Suprapubic skin (tissue), 4 donors: ENCODE measurements around the gene NEURL4. TPM values are rescaled to one million over a fixed set of nuclear protein-coding genes. Genes with fewer than 3 reads are reported as not detected.

Experiments used
- DNase-seq, 2 donors: peaks; one replicate each; pipeline ENCODE4 v3.0.0-alpha.2; 2019; ENCODE audit warnings: low spot score in 2 of 2
- H3K27ac ChIP-seq: fragments of 200-600 bp; sonication (generic); one replicate; pipeline ENCODE4 v1.5.1; 2019
- H3K27me3 ChIP-seq: fragments of 200-600 bp; sonication (generic); one replicate; pipeline ENCODE4 v1.5.1; 2019
- H3K36me3 ChIP-seq: fragments of 200-600 bp; sonication (generic); one replicate; pipeline ENCODE4 v1.5.1; 2019
- H3K4me1 ChIP-seq: fragments of 200-600 bp; sonication (generic); one replicate; pipeline ENCODE4 v1.5.1; 2019
- H3K4me3 ChIP-seq: fragments of 200-600 bp; sonication (generic); one replicate; pipeline ENCODE4 v1.5.1; 2019; ENCODE audit warnings: mild to moderate bottlenecking
- H3K9me3 ChIP-seq: fragments of 200-600 bp; sonication (generic); one replicate; pipeline ENCODE4 v1.5.1; 2019
- EP300 ChIP-seq: sonication (generic); formaldehyde crosslinking; IDR thresholded peaks from one replicate; pipeline ENCODE4 v1.6.1; 2017; ENCODE audit warnings: antibody characterized with exemption
- POLR2A ChIP-seq, 2 donors: fragments of 450-650 bp; IDR thresholded peaks; one replicate each; pipeline ENCODE4 v1.6.1; 2017; ENCODE audit warnings: antibody characterized with exemption in 2 of 2, mild to moderate bottlenecking in 2 of 2, moderate library complexity in 2 of 2
- POLR2AphosphoS5 ChIP-seq, 3 donors: sonication (generic); formaldehyde crosslinking; IDR thresholded peaks; one replicate each; pipeline ENCODE4 v1.6.1; 2017; ENCODE audit warnings: antibody characterized with exemption in 3 of 3
- WGBS: methylation state at CpG from one replicate; pipeline ENCODE4 v1.1.5; 2018; 5-methylcytosine and 5-hydroxymethylcytosine counted together
- total RNA-seq, 4 donors: library from RNA; depleted of rRNA; stranded (reverse); fragments of >200 nt; gene quantifications; one replicate each; pipeline ENCODE4 v1.1.0, GENCODE V29; 2016
- TF ChIP-seq, protein P1 (sequence below), 2 donors: fragments of 200-600 bp in 1 of 2; fragments of 450-650 bp in 1 of 2; sonication (generic) in 1 of 2; IDR thresholded peaks; one replicate each; pipeline ENCODE4 v1.5.1; 2016 to 2019; ENCODE audit warnings: antibody characterized with exemption in 2 of 2, mild to moderate bottlenecking in 1 of 2, moderate library complexity in 1 of 2

The NEURL4 gene
- total RNA-seq, 4 donors from 2014 or later, result 11.7 to 51.3 (median 20.6) TPM

DNA sequence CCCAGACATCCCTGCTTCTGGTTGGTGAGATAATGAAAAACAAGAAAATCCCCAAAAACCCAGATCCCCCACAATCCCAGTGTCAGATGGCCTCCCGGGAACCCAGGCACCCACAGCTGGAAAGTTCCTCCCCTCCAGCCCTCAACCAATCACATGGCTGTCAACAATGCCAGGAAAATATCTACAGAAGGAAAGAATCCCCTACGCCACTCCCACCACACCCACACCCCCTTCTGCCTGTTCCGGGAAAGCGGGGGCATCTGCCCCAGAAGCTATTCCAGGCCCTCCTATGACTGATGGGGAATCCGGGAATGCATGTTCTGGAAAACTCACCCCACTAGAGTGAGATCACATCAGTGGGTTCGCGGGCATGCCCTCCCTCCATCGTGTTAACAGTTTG, 27.6 kb upstream of the NEURL4 start:
- no peaks in the 10 kb centered on the region for H3K36me3 ChIP-seq
- H3K4me3 ChIP-seq, result no peak overlapping the region
- TF ChIP-seq POLR2A (IDR thresholded peaks at IDR 0.05) (no peak), EP300 (no peak), POLR2AphosphoS5 (IDR thresholded peaks at IDR 0.05) (no peak)
- TF ChIP-seq, protein P1, sequence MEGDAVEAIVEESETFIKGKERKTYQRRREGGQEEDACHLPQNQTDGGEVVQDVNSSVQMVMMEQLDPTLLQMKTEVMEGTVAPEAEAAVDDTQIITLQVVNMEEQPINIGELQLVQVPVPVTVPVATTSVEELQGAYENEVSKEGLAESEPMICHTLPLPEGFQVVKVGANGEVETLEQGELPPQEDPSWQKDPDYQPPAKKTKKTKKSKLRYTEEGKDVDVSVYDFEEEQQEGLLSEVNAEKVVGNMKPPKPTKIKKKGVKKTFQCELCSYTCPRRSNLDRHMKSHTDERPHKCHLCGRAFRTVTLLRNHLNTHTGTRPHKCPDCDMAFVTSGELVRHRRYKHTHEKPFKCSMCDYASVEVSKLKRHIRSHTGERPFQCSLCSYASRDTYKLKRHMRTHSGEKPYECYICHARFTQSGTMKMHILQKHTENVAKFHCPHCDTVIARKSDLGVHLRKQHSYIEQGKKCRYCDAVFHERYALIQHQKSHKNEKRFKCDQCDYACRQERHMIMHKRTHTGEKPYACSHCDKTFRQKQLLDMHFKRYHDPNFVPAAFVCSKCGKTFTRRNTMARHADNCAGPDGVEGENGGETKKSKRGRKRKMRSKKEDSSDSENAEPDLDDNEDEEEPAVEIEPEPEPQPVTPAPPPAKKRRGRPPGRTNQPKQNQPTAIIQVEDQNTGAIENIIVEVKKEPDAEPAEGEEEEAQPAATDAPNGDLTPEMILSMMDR (IDR thresholded peaks at IDR 0.05), result no peak
- no peaks in the 10 kb centered on the region for H3K9me3 ChIP-seq
- 18% methylated on average over 2 of the region's 8 CpGs for WGBS
- DNase-seq, result no peak
- H3K27me3 ChIP-seq, result no peaks in the 10 kb centered on the region
- peaks cover 44% of the 10 kb centered on the region for H3K4me1 ChIP-seq
- H3K27ac ChIP-seq, result peak overlapping the region; percentile 57

DNA sequence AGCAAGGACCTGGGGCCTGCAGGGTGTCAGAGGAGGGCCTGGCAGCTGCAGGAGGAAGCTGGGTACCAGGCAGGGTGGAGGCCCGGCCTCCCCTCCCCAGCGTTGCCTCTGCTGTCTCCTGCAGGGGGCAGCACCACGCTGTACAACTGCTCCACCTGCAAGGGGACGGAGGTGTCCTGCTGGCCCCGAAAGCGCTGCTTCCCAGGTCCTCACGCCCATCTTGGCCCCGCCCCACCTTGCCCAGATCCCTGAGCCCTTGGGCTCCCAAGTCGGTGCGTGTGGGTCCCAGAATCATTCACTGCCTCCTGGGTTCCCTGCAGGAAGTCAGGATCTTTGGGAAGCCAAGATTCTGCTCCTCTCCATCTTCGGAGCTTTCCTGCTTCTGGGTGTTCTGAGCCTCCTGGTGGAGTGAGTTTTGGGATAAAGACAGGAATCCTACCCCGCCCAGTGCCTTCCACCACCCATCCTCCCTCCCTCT, 27.0 kb upstream of the NEURL4 start:
- peak; percentile 89 to 90 for DNase-seq
- H3K4me3 ChIP-seq, result no peak overlapping the region
- TF ChIP-seq POLR2A (IDR thresholded peaks at IDR 0.05) (no peak), EP300 (no peak), POLR2AphosphoS5 (IDR thresholded peaks at IDR 0.05) (no peak)
- TF ChIP-seq, protein P1 (IDR thresholded peaks at IDR 0.05), result peak; percentile 61 to 90
- no peaks in the 10 kb centered on the region for H3K9me3 ChIP-seq
- H3K27me3 ChIP-seq, result no peaks in the 10 kb centered on the region
- H3K36me3 ChIP-seq, result no peaks in the 10 kb centered on the region
- peaks cover 44% of the 10 kb centered on the region for H3K4me1 ChIP-seq
- WGBS, result 5% methylated on average over 7 of the region's 12 CpGs
- H3K27ac ChIP-seq, result peak overlapping the region; percentile 57

- Histone ChIP-seq H3K27ac (peak overlapping the region; percentile 34), H3K9me3 (no peaks in the 10 kb centered on the region), H3K36me3 (no peaks in the 10 kb centered on the region), H3K4me1 (peaks cover 49% of the 10 kb centered on the region), H3K4me3 (no peak overlapping the region), H3K27me3 (no peaks in the 10 kb centered on the region)
- 76% methylated on average over 8 of the region's 8 CpGs for WGBS
- no peak for DNase-seq
- TF ChIP-seq POLR2A (IDR thresholded peaks at IDR 0.05) (no peak), POLR2AphosphoS5 (IDR thresholded peaks at IDR 0.05) (no peak), EP300 (no peak)
- TF ChIP-seq, protein P1 (IDR thresholded peaks at IDR 0.05), result no peak
These were observed 26.4 kb upstream of the NEURL4 start for GRCh38 chr17:7355573-7355972.

DNA sequence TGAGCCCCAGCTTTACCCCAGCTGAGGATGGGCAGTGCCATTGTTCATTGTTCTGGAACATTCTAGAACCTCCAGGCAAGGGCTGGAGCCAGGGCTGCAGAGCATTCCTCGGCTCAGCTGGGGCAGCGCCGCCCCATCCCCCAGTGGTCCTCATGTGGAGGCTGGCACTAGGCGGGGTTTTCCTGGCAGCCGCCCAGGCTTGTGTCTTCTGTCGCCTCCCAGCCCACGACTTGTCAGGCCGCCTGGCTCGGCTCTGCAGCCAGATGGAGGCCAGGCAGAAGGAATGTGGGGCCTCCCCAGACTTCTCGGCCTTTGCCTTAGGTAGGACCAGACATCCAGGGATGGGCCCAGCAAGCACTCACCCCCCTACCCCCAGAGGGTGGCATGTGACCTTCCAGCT, 25.9 kb upstream of the NEURL4 start, which contains the start of gene TMEM95:
TSS of gene TMEM95 (plus strand) at position 104 of the 400 bp plus-strand sequence. CDS start at position 153, 49 bp downstream.
- Histone ChIP-seq H3K27me3 (no peaks in the 10 kb centered on the region), H3K36me3 (no peaks in the 10 kb centered on the region), H3K4me1 (peaks cover 54% of the 10 kb centered on the region), H3K9me3 (no peaks in the 10 kb centered on the region), H3K27ac (peak within 1 kb of the TSS; percentile 97), H3K4me3 (peak within 1 kb of the TSS; percentile 79)
- peak in 1 of 2 donors; percentile 69 for DNase-seq
- TF ChIP-seq POLR2A (IDR thresholded peaks at IDR 0.05) (no peak), EP300 (no peak)
- WGBS, result 20% methylated on average over 1 of the region's 10 CpGs

DNA sequence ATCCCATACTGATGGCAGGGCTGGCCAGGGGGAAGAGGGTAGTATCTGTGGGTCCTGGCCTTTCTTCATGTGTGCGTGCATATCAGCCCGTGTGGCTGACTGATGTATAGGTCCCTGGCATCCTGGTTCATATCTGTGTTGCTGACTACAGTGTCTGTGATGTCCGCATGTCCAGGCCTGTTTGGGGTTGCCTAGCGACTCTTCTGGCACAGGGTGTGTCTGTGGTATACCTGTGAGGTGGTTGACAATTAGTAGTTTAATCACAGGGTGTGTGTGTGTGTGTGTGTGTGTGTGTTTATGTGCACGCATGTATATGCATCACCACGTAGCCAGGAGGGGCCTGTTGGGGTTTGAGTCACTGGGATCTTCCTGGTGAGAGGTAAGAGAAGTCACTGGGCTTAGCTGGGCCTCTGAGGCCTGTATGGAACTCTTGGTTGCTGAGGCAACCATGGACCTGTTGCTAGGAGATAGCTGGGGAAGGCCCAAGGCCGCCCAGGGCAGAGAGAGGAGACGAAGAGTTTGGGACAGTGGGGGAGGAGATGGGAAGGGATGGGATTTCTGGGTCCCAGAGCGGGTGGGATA, 25.2 kb upstream of the NEURL4 start:
- WGBS, result 47% methylated on average over 6 of the region's 9 CpGs
- H3K27ac ChIP-seq, result peak overlapping the region; percentile 97
- H3K36me3 ChIP-seq, result no peaks in the 10 kb centered on the region
- no peaks in the 10 kb centered on the region for H3K27me3 ChIP-seq
- H3K4me3 ChIP-seq, result peak overlapping the region; percentile 79
- peaks cover 61% of the 10 kb centered on the region for H3K4me1 ChIP-seq
- DNase-seq, result peak in 1 of 2 donors; percentile 77
- no peaks in the 10 kb centered on the region for H3K9me3 ChIP-seq
- TF ChIP-seq EP300 (no peak), POLR2AphosphoS5 (IDR thresholded peaks at IDR 0.05) (peak in 1 of 3 donors; percentile 15), POLR2A (IDR thresholded peaks at IDR 0.05) (no peak)

GRCh38 chr17:7352910-7353635, 23.9 kb upstream of the NEURL4 start:
- no peaks in the 10 kb centered on the region for H3K36me3 ChIP-seq
- TF ChIP-seq POLR2AphosphoS5 (IDR thresholded peaks at IDR 0.05), result no peak
- no peak for TF ChIP-seq EP300
- TF ChIP-seq, protein P1 (IDR thresholded peaks at IDR 0.05), result no peak
- TF ChIP-seq POLR2A (IDR thresholded peaks at IDR 0.05), result no peak
- no peaks in the 10 kb centered on the region for H3K9me3 ChIP-seq
- WGBS, result 68% methylated on average over 15 of the region's 37 CpGs
- peak in 1 of 2 donors; percentile 74 for DNase-seq
- H3K27ac ChIP-seq, result peak overlapping the region; percentile 97
- peak overlapping the region; percentile 79 for H3K4me3 ChIP-seq
- peaks cover 74% of the 10 kb centered on the region for H3K4me1 ChIP-seq
- H3K27me3 ChIP-seq, result no peaks in the 10 kb centered on the region
